Erythroblast (primary cell): ENCODE results near the gene DNAH2.

Experiments
- DNase-seq, 2 experiments: peaks; one replicate each; lab custom pipeline; 2025; lab: John Stamatoyannopoulos, UW
- GATA1 ChIP-seq: IDR thresholded peaks from 2 replicates; pipeline ENCODE4 v1.6.1; 2011; ENCODE audit warnings: low read depth, mild to moderate bottlenecking, control low read depth, low read length, moderate library complexity
- POLR2A ChIP-seq: IDR thresholded peaks from 2 replicates; pipeline ENCODE4 v1.6.1; 2011; ENCODE audit warnings: mild to moderate bottlenecking, low read length

DNAH2 gene

DNA sequence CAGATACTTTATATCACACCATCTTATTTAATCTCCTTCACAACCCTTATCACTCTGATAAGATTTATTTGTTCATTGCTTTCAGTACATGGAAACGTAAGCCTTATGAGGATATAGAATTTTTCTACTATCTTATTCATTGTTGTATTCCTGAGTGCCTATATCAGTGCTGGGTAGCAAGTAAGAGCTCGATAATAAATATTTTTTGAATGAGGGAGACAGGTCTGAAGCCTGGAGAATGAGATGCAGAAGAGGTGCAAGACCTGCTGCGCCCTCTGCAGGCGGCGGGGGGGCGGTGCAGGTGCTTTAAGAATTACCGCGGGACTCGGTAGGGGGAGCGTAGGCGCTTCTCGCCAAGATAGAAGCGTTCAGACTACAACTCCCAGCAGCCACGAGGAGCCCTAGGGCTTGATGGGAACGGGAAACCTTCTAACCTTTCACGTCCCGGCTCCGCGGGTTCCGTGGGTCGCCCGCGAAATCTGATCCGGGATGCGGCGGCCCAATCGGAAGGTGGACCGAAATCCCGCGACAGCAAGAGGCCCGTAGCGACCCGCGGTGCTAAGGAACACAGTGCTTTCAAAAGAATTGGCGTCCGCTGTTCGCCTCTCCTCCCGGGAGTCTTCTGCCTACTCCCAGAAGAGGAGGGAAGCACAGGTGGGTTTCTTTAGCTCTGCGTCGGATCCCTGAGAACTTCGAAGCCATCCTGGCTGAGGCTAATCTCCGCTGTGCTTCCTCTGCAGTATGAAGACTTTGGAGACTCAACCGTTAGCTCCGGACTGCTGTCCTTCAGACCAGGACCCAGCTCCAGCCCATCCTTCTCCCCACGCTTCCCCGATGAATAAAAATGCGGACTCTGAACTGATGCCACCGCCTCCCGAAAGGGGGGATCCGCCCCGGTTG is 29.4 kb upstream of the DNAH2 start, which contains the start of gene WRAP53:
WRAP53 (plus strand) TSS at position 570 of the 900 bp plus-strand sequence; CDS start at position 742, 172 bp downstream.
- peak; percentile 96 to 97 for DNase-seq
- TF ChIP-seq GATA1 (no peak), POLR2A (no peak)

GRCh38 chr17:7688808-7689316 is 28.7 kb upstream of the DNAH2 start:
- TF ChIP-seq POLR2A (no peak), GATA1 (no peak)
- DNase-seq: no peak

- TF ChIP-seq POLR2A (no peak), GATA1 (no peak)
- no peak for DNase-seq
These were observed 22.0 kb upstream of the DNAH2 start for GRCh38 chr17:7695586-7695985.

DNA sequence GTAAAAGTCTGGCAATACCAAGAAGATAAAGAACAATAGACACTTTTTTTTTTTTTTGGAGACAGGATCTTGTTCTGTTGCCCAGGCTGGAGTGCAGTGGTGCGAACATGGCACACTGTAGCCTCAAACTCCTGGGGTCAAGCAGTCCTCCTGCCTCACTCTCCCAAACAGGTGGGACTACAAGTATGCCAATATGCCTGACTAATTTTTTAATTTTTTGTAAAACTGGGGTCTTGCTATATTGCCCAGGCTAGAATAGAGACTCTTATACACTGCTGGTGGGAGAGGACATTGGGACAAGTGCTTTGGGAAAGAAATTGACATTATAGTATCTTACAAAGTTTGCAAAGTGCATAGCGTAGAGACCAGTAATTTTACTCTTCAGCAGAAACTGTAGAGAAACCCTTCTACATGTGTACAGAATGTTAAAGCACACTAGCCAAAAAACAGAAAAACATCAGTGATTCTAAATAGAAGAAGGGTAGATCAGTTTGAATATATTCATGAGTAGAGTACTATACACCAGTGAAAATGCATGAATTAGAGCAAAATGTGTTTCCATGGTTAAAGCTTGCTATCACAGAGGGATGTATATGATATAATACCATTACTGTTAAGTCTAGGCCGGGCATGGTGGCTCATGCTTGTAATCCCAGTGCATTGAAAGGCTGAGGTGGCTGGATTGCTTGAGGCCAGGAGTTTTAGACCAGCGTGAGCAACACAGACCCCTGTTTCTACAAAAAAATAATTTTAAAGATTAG is 19.5 kb upstream of the DNAH2 start:
- TF ChIP-seq POLR2A (no peak), GATA1 (no peak)
- no peak for DNase-seq

DNA sequence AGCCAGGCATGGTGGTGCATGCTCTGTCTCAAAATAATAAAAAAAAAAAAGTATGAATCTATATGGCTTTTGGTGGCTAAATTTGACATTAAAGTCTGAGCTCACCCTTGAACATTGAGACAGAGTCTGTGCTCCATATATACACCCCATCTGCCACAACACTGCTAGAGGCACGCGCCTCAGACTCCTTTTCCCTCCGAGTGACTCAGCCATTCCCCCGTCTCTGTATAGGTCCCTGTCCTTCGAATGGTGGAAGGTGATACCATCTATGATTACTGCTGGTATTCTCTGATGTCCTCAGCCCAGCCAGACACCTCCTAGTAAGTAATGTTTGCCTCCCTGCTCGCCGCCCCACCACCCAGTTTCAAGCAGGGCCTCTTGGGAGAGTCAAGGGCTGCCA is 17.0 kb upstream of the DNAH2 start:
- TF ChIP-seq GATA1 (no peak), POLR2A (no peak)
- DNase-seq: peak; percentile 71 to 74

DNA sequence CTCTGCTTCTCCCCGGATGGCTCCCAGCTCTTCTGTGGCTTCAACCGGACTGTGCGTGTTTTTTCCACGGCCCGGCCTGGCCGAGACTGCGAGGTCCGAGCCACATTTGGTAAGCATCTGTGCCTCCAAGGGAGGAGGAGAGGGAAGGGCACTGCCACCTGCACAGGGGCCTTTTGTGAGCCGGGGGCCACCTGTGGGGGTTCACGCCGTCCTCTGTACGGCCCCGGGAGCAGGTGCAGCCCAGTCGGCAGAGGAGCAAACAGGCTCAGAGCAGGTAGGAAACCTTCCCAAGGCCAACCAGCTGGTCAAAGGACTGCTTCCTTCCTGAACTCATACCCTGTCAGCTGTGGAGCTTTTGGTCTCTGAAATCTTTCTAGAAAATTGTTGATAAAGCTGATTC is 15.9 kb upstream of the DNAH2 start:
- TF ChIP-seq POLR2A (no peak), GATA1 (no peak)

DNA sequence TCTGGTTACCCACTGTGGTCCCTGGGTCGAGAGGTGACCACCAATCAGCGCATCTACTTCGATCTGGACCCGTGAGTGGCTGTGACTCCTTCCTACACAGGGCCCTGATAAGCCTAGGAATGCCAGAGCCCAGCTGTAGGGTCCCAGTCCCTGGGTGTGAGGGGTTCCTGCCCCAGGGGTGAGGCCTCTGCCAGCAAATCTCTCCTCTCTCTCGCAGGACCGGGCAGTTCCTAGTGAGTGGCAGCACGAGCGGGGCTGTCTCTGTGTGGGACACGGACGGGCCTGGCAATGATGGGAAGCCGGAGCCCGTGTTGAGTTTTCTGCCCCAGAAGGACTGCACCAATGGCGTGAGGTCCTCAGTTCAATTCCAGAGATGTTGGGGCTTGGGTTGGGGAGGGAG is 14.8 kb upstream of the DNAH2 start:
- TF ChIP-seq GATA1: no peak
- no peak for TF ChIP-seq POLR2A
- DNase-seq: no peak

More for the DNA sequence above, 15.9 kb upstream of the DNAH2 start:
- DNase-seq: no peak

- no peak for TF ChIP-seq POLR2A
- TF ChIP-seq GATA1: no peak
- DNase-seq: peak; percentile 45 to 66
These were observed 13.7 kb upstream of the DNAH2 start for GRCh38 chr17:7703584-7704479.

DNA sequence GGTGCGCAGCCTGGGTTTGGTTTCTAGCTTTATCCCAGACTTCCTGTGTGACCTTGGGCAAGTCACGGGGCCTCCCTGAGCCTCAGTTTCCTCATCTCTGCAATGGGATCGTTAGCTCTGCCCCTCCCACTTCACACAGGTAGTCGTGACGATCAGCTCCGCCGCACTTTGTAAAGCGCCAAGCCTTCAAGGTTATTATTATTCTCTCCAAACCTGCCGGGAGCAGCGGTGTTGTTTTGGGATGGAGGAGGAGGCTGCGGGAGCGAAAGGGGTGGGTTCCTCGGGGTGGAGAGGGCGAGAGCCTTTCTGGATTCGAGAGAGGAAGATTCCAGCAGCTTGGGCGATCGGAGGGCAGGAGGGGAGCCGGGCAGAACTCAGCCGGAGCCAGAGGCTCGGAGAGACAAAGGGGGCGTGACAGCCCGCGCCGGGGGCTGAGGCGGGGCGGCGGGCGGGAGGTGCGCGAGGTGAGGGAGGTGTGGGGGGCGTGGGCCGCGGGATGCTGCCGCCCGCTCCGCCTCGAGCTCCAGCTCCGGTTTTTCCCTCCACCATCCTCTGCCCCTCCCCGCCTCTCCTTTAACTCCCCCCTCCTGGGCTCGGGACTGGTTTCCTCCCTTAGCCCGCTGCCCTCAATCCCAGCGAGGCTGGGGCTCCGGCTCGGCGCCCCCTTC is 12.8 kb upstream of the DNAH2 start, which contains the start of gene EFNB3:
EFNB3 (plus strand) TSS at position 602 of the 668 bp plus-strand sequence. CDS start 397 bp downstream, outside the sequence.
- no peak for DNase-seq
- no peak for TF ChIP-seq GATA1
- TF ChIP-seq POLR2A: no peak

- no peak for DNase-seq
- TF ChIP-seq GATA1 (no peak), POLR2A (no peak)
These were observed 12.0 kb upstream of the DNAH2 start for GRCh38 chr17:7705269-7706255.

DNA sequence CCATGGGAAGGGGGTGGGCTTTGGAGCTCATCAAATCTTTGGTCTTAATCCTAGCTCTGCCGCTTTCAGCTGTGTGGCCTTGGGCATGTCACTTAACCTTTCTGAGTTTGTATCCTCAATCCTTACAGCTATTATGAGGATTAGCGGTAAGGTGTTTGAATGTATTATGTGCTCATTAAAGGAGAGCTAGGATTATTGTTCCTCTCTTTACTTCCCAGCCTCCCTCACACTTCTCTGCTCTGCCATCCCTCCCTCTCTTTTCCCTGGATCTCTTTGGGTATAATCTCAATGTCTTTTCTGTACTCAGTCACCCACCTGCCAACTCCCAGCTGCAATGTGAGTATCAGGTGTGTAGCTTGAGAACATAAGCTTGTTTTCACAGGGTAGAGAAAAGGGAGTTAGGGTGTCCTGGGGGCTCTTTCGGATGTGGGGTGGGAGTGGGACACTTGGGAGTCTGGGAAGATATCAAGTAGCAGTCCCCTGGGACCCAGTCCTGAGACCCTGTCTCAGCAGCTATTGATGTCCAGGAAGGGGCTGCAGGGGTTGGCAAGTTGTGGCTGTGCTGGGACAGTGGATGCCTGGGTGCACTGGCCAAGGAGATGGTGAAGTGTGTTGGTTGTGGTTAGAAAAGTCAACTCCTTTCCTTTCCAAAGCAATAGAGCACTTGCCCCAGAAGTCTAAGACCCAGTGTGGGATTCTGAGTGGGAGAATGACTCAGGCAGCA is 10.8 kb upstream of the DNAH2 start:
- TF ChIP-seq GATA1: no peak
- TF ChIP-seq POLR2A: no peak

More for the DNA sequence above, 10.8 kb upstream of the DNAH2 start:
- DNase-seq: no peak
